ENCODE results near the gene SH3YL1. TPM values are rescaled to one million over a fixed set of nuclear protein-coding genes. Genes with fewer than 3 reads are reported as not detected.

Gene SH3YL1, protein sequence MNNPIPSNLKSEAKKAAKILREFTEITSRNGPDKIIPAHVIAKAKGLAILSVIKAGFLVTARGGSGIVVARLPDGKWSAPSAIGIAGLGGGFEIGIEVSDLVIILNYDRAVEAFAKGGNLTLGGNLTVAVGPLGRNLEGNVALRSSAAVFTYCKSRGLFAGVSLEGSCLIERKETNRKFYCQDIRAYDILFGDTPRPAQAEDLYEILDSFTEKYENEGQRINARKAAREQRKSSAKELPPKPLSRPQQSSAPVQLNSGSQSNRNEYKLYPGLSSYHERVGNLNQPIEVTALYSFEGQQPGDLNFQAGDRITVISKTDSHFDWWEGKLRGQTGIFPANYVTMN
- total RNA-seq = 25.1 TPM

DNA sequence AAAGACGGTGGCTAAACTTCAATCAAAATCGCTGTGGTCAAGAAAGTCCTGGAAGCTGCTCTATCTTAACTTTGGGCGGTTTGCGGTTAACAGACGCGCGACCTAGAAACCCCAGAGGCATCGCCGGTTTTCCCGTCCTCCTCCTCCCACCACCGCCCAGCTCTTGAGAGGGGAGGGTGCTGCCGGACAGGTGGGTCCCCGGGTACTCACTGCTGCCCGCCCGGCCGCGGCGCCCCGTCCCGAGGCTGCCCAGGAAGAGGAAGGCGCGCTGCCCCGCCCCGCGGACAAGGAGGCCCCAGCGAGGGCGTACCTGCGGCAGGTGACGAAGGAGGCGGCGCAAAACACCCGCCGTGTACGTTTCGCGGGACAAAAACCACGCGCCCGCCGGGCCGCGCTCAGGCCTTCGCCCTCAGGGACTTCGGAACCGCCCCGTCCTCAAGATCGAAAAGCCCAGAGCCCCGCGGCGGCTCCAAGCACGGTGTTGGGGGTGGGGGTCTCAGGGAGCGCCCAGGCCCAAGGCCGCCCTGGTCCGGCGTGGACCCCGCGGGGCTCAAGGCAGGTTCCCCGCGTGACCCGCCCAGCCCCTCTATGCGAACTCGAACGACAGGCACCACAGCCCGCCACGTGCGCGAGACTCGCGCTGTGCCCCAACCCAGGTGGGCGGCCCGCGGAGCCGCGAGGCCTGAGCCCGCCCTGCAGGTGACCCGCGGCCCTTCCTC, at the start of gene SH3YL1:
SH3YL1 (minus strand) TSS at position 259 of the 719 bp plus-strand sequence; CDS start at position 211, 48 bp downstream.
- Histone ChIP-seq H3K36me3 (ENCODE audit: control insufficient read depth in 3 of 3, insufficient read depth in 3 of 3, low read length in 3 of 3) (peaks cover 0 to 2% (median 2%) of the 10 kb centered on the region in 3 donors), H3K9ac (ENCODE audit: low read depth in 1 of 3, low read length in 3 of 3) (peak within 1 kb of the TSS; percentile 81 to 94 (median 93)), H3K9me3 (ENCODE audit: control insufficient read depth in 3 of 3, low read length in 3 of 3) (no peaks in the 10 kb centered on the region), H3K4me1 (ENCODE audit: control insufficient read depth in 3 of 3, insufficient read depth in 3 of 3, low read length in 3 of 3) (peaks cover 11 to 20% (median 14%) of the 10 kb centered on the region in 3 donors), H3K4me3 (ENCODE audit: low read length in 3 of 3) (peak within 1 kb of the TSS; percentile 97 to 99 (median 99)), H3K27me3 (ENCODE audit: control insufficient read depth in 3 of 3, insufficient read depth in 3 of 3, low read length in 3 of 3) (no peaks in the 10 kb centered on the region), H3K27ac (ENCODE audit: low read depth, low read length) (peak within 1 kb of the TSS; percentile 42)

GRCh38 chr2:310994-311393, 47.2 kb upstream of the SH3YL1 start:
- no peaks in the 10 kb centered on the region for H3K4me1 ChIP-seq (ENCODE audit: control insufficient read depth in 3 of 3, insufficient read depth in 3 of 3, low read length in 3 of 3)
- H3K27ac ChIP-seq (ENCODE audit: low read depth, low read length) = no peak overlapping the region
- H3K9ac ChIP-seq (ENCODE audit: low read depth in 1 of 3, low read length in 3 of 3) = no peak overlapping the region
- peaks cover 0 to 22% (median 0%) of the 10 kb centered on the region in 3 donors for H3K27me3 ChIP-seq (ENCODE audit: control insufficient read depth in 3 of 3, insufficient read depth in 3 of 3, low read length in 3 of 3)
- no peak overlapping the region for H3K4me3 ChIP-seq (ENCODE audit: low read length in 3 of 3)
- H3K36me3 ChIP-seq (ENCODE audit: control insufficient read depth in 3 of 3, insufficient read depth in 3 of 3, low read length in 3 of 3) = no peaks in the 10 kb centered on the region
- H3K9me3 ChIP-seq (ENCODE audit: control insufficient read depth in 3 of 3, low read length in 3 of 3) = no peaks in the 10 kb centered on the region

DNA sequence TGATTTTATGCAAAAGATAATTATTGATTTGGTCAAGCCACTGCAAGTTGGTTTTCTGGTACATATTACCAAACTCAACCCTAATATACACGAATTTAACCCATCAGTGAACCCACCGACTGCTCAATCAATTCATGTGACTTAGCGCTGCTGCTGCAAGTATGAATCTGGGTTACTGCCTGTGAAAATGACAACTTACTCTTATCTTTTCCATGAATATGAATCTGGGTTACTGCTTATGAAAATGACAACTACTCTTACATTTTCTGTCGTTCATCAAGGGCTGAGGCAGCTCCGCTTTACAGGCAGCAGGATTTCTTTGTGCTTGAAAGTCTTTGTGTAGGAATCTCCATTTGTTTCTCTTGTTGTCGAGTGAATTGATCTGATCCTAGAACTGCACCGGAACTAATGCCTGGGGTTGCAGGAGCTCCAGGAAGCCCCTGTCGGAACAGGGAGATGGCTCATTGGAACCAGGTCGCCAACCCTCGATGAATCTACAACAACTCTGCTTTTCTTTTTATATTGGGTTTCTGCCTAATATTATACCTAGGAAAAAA, 46.2 kb upstream of the SH3YL1 start:
- H3K9ac ChIP-seq (ENCODE audit: low read depth in 1 of 3, low read length in 3 of 3) = no peak overlapping the region
- H3K9me3 ChIP-seq (ENCODE audit: control insufficient read depth in 3 of 3, low read length in 3 of 3) = no peaks in the 10 kb centered on the region
- peaks cover 0 to 22% (median 0%) of the 10 kb centered on the region in 3 donors for H3K27me3 ChIP-seq (ENCODE audit: control insufficient read depth in 3 of 3, insufficient read depth in 3 of 3, low read length in 3 of 3)
- no peak overlapping the region for H3K27ac ChIP-seq (ENCODE audit: low read depth, low read length)
- no peaks in the 10 kb centered on the region for H3K4me1 ChIP-seq (ENCODE audit: control insufficient read depth in 3 of 3, insufficient read depth in 3 of 3, low read length in 3 of 3)
- no peak overlapping the region for H3K4me3 ChIP-seq (ENCODE audit: low read length in 3 of 3)
- H3K36me3 ChIP-seq (ENCODE audit: control insufficient read depth in 3 of 3, insufficient read depth in 3 of 3, low read length in 3 of 3) = no peaks in the 10 kb centered on the region

- Histone ChIP-seq H3K4me3 (ENCODE audit: low read length in 3 of 3) (no peak overlapping the region), H3K9me3 (ENCODE audit: control insufficient read depth in 3 of 3, low read length in 3 of 3) (no peaks in the 10 kb centered on the region)
These were observed 45.5 kb upstream of the SH3YL1 start for GRCh38 chr2:309148-309953.

GRCh38 chr2:305366-305765, 41.5 kb upstream of the SH3YL1 start:
- H3K36me3 ChIP-seq (ENCODE audit: control insufficient read depth in 3 of 3, insufficient read depth in 3 of 3, low read length in 3 of 3) = no peaks in the 10 kb centered on the region
- no peaks in the 10 kb centered on the region for H3K4me1 ChIP-seq (ENCODE audit: control insufficient read depth in 3 of 3, insufficient read depth in 3 of 3, low read length in 3 of 3)
- H3K27me3 ChIP-seq (ENCODE audit: control insufficient read depth in 3 of 3, insufficient read depth in 3 of 3, low read length in 3 of 3) = peaks cover 0 to 9% (median 0%) of the 10 kb centered on the region in 3 donors

More at GRCh38 chr2:309148-309953, 45.5 kb upstream of the SH3YL1 start:
- Histone ChIP-seq H3K36me3 (ENCODE audit: control insufficient read depth in 3 of 3, insufficient read depth in 3 of 3, low read length in 3 of 3) (no peaks in the 10 kb centered on the region), H3K27me3 (ENCODE audit: control insufficient read depth in 3 of 3, insufficient read depth in 3 of 3, low read length in 3 of 3) (peaks cover 0 to 17% (median 0%) of the 10 kb centered on the region in 3 donors), H3K4me1 (ENCODE audit: control insufficient read depth in 3 of 3, insufficient read depth in 3 of 3, low read length in 3 of 3) (no peaks in the 10 kb centered on the region), H3K9ac (ENCODE audit: low read depth in 1 of 3, low read length in 3 of 3) (no peak overlapping the region), H3K27ac (ENCODE audit: low read depth, low read length) (no peak overlapping the region)

DNA sequence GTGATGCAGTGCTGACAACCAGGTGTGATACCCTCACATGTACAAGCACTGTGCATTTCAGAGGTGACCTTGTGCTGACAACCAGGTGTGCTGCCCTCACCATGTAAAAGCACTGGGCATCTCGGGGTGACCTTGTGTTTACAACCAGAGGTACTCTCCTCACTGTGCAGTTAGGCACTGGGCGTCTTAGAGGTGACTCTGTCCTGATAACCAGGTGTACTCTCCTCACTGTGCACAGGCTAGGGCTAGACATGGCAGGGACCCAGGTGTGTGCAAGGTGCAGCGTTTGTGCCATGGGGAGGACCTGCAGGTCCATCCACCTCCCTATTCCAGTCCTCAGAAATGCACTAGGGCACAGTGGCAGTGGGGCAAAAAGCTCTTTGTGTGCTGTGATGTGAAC, 32.5 kb upstream of the SH3YL1 start:
- Histone ChIP-seq H3K4me1 (ENCODE audit: control insufficient read depth in 3 of 3, insufficient read depth in 3 of 3, low read length in 3 of 3) (no peaks in the 10 kb centered on the region), H3K36me3 (ENCODE audit: control insufficient read depth in 3 of 3, insufficient read depth in 3 of 3, low read length in 3 of 3) (no peaks in the 10 kb centered on the region), H3K4me3 (ENCODE audit: low read length in 3 of 3) (no peak overlapping the region), H3K9me3 (ENCODE audit: control insufficient read depth in 3 of 3, low read length in 3 of 3) (no peaks in the 10 kb centered on the region), H3K27ac (ENCODE audit: low read depth, low read length) (no peak overlapping the region), H3K9ac (ENCODE audit: low read depth in 1 of 3, low read length in 3 of 3) (no peak overlapping the region), H3K27me3 (ENCODE audit: control insufficient read depth in 3 of 3, insufficient read depth in 3 of 3, low read length in 3 of 3) (peaks cover 6 to 22% (median 9%) of the 10 kb centered on the region in 3 donors)

More at GRCh38 chr2:305366-305765, 41.5 kb upstream of the SH3YL1 start:
- Histone ChIP-seq H3K9ac (ENCODE audit: low read depth in 1 of 3, low read length in 3 of 3) (no peak overlapping the region), H3K4me3 (ENCODE audit: low read length in 3 of 3) (no peak overlapping the region), H3K9me3 (ENCODE audit: control insufficient read depth in 3 of 3, low read length in 3 of 3) (peaks cover 0 to 4% (median 0%) of the 10 kb centered on the region in 3 donors), H3K27ac (ENCODE audit: low read depth, low read length) (no peak overlapping the region)

GRCh38 chr2:295090-295489, 31.3 kb upstream of the SH3YL1 start:
- Histone ChIP-seq H3K27ac (ENCODE audit: low read depth, low read length) (no peak overlapping the region), H3K36me3 (ENCODE audit: control insufficient read depth in 3 of 3, insufficient read depth in 3 of 3, low read length in 3 of 3) (no peaks in the 10 kb centered on the region), H3K9ac (ENCODE audit: low read depth in 1 of 3, low read length in 3 of 3) (no peak overlapping the region), H3K27me3 (ENCODE audit: control insufficient read depth in 3 of 3, insufficient read depth in 3 of 3, low read length in 3 of 3) (peaks cover 7 to 25% (median 11%) of the 10 kb centered on the region in 3 donors), H3K4me3 (ENCODE audit: low read length in 3 of 3) (no peak overlapping the region), H3K4me1 (ENCODE audit: control insufficient read depth in 3 of 3, insufficient read depth in 3 of 3, low read length in 3 of 3) (peaks cover 0 to under 1% (median 0%) of the 10 kb centered on the region in 3 donors), H3K9me3 (ENCODE audit: control insufficient read depth in 3 of 3, low read length in 3 of 3) (no peaks in the 10 kb centered on the region)

- H3K4me1 ChIP-seq (ENCODE audit: control insufficient read depth in 3 of 3, insufficient read depth in 3 of 3, low read length in 3 of 3) = peaks cover 10 to 17% (median 15%) of the 10 kb centered on the region in 3 donors
- peak overlapping the region in 2 of 3 donors; percentile 57 to 60 for H3K9ac ChIP-seq (ENCODE audit: low read depth in 1 of 3, low read length in 3 of 3)
These were observed 26.4 kb upstream of the SH3YL1 start for GRCh38 chr2:290090-290722.

More at GRCh38 chr2:290090-290722, 26.4 kb upstream of the SH3YL1 start:
- Histone ChIP-seq H3K4me3 (ENCODE audit: low read length in 3 of 3) (peak overlapping the region; percentile 68 to 71 (median 68)), H3K27me3 (ENCODE audit: control insufficient read depth in 3 of 3, insufficient read depth in 3 of 3, low read length in 3 of 3) (peaks cover 26 to 40% (median 32%) of the 10 kb centered on the region in 3 donors), H3K27ac (ENCODE audit: low read depth, low read length) (no peak overlapping the region), H3K36me3 (ENCODE audit: control insufficient read depth in 3 of 3, insufficient read depth in 3 of 3, low read length in 3 of 3) (no peaks in the 10 kb centered on the region), H3K9me3 (ENCODE audit: control insufficient read depth in 3 of 3, low read length in 3 of 3) (no peaks in the 10 kb centered on the region)
